Posterior cingulate gyrus (tissue), 11 donors: ENCODE results near the gene RAD23A.
"Not testable (repeated sequence)": the region's sequence is repeated elsewhere in the genome, so short reads cannot be mapped to it uniquely, and the experiment has no call there.

Experiments used
- DNase-seq, 10 donors: peaks; one replicate each; pipeline versions ENCODE4 v3.0.0 to v3.0.0-alpha.2; 2020 to 2021; ENCODE audit warnings: mixed read lengths in 3 of 10
- intact Hi-C: fragments of 100-400 bp; cut with DNase I; formaldehyde crosslinking; loops from one replicate; pipeline ENCODE4 v1.15.1; 2023

Gene RAD23A

DNA sequence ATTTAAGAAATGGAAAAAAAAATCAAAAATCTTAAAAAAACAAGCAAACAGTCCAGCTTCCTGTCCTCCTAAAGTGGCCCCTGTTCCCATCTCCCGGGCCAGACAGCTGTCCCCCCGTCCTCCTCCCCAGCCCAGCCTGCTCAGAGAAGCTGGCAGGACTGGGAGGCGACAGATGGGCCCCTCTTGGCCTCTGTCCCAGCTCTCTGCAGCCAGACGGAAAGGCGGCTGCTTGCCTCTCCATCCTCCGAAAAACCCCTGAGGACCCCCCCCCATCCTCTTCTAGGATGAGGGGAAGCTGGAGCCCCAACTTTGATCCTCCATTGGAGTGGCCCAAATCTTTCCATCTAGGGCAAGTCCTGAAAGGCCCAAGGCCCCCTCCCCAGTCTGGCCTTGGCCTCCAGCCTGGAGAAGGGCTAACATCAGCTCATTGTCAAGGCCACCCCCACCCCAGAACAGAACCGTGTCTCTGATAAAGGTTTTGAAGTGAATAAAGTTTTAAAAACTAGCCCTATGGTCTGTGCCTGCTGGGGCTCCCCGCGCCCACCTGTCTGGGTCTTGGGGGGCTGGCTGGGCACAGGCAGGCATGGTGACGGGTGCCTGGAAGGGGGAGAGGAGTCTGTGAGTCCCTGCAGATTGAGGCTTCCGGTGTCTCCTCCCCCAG is 7.6 kb downstream of the RAD23A start:
- peak in 9 of 10 donors; percentile 54 to 95 (median 64) for DNase-seq
- intact Hi-C loops: no loop called here

DNA sequence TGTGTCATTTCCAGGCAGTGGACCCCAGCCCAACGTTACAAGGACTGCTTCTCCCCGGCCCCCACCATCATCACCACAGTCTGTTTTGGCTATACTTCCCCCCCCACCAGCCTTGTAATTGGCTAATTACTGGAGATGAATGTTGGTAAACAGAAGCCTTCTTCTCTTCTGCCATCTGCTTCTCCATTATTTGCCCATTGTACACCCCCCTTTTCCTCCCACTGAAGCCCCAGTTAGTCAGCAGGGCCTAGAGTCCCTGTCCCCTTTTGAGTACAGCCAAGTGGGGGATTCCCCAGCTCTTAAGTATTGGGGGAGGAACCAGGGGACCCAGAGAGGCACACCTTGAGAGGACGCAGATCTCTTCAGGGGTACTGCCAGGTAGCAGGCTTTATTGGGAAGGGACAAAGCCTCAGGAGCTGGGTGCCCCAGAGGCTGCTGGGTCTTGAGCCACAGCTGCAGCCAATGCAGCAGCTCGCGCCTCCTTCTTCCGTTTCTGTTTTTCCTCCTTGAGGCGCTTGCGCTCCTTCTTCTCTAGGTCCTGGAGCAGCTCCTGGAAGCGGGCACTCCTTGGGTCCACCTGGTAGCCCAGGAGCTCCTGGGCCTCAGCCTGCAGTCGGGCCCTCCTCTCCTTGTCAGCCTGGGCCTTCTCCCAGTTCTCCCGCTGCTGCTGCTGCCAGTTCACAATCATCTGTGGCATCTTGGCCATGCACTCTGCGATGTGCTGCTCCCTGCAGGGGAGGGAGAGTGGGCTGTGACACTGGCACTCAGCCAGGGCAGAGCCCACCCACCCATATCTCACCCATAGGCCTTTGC is 8.3 kb downstream of the RAD23A start:
- no peak for DNase-seq
- intact Hi-C loops: no loop called here

DNA sequence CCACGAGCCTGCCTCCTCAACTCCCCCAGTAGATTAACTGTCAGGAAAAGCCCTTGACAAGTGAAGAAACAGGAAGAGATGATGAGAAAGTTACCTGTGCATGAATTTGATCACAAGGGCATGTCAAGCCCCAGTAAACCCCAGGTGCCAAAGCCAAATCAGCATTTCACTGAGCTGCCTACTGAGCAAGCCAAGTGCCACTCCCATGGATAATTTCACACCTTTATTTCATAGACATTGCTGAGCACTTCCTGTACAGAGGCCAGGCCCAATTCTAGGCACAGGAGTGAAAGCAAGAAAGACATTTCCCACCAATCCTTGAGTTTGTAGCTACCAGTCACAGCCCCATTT is 8.9 kb downstream of the RAD23A start:
- intact Hi-C loops: no loop called here
- no peak for DNase-seq

DNA sequence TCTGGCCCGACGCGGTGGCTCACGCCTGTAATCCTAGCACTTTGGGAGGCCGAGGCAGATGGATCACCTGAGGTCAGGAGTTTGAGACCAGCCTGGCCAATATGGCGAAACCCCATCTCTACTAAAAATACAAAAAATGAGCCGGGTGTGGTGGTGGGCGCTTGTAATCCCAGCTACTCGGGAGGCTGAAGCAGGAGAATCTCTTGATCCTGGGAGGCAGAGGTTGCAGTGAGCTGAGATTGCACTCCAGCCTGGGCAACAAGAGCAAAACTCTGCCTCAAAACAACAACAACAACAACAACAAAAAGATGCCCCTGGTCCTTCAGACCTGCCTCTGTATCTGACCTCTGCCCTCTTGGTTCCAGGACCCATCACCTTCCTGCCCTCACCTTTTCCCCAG is 9.9 kb downstream of the RAD23A start:
- peak in 1 of 10 donors; percentile 20 for DNase-seq
- intact Hi-C loops: not testable (repeated sequence)

DNA sequence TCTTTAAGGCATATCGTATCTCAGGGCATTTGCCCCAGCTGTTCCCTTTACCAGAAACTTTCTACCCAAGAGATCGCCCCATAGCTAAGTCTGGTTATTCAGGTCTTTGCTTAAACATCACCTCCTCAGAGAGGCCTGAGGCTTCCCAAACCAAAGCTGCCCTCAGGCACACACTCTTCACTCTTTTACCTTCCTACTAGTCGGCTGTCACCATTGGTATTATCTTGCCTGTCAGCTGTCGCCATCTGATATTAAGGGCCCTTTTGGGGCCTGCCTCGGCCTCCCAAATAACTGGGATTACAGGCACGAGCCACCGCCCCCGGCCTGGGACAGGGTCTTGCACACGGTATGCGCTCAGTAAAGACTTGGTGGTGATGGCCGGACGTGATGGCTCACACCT is 10.3 kb downstream of the RAD23A start:
- peak in 1 of 10 donors; percentile 19 for DNase-seq

DNA sequence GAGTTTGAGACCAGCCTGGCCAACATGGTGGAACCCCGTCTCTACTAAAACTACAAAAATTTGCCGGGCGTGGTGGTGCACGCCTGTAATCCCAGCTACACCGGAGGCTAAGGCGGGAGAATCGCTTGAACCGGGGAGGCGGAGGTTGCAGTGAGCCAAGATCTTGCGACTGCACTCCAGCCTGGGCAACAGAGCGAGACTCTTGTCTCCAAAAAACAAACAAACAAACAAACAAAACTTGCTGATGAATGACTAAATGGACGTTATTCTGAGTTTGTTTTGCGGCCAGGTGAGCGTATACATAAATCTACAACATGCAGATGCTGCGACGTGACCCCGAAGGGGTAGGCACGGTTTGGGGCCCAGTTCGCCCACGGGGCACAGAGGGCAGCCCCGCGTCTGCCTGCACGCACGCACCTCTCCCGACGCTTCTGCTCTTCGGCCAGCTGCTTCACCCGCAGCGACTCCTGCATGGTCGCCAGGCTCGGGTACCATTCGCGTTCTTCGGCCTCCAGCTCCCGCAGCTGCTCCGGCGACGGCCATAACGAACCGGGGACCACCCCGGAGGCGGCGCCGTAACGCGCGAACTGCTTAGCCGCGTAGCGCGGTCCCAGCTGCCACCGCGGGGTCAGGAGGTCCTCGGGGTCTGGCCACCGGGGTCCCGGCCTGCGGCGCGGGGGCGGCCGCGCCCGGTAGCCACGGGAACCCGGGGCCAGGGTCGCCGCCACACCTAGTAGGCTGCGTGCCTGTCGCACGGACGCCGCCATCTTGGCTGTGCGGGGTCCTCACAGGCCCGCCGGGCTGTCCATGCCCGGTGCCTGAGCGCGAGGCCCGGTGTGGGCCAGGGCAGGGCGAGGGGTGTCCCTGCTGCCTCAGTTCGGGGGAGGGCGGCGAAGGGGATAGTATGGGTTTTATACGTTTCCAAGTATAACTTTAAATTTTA is 11.1 kb downstream of the RAD23A start, which contains the start of gene GADD45GIP1:
GADD45GIP1 (minus strand) TSS at position 778 of the 943 bp plus-strand sequence; CDS start at position 767, 11 bp downstream.
- intact Hi-C loops: no loop called here
- peak; percentile 52 to 97 (median 74) for DNase-seq

More for the DNA sequence above, 10.3 kb downstream of the RAD23A start:
- intact Hi-C loops: no loop called here

DNA sequence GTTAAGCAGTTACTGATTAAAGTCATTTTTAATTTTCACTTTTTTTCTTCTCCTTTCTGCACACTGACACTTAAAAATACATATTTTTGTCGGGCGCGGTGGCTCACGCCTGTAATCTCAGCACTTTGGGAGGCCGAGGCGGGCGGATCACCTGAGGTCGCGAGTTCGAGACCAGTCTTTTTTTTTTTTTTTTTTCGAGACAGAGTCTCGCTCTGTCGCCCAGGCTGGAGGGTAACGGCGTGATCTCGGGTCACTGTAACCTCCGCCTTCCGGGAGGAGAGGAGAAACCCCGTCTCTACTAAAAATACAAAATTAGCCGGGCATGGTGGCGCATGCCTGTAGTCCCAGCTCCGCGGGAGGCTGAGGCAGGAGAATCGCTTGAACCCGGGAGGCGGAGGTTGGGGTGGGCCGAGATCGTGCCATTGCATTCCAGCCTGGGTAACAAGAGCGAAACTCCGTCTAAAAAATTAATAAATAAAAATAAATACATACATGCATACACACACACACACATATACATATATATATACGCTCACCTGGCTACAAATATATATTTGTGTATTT is 11.8 kb downstream of the RAD23A start:
- DNase-seq, intact Hi-C loops: not testable (repeated sequence)

DNA sequence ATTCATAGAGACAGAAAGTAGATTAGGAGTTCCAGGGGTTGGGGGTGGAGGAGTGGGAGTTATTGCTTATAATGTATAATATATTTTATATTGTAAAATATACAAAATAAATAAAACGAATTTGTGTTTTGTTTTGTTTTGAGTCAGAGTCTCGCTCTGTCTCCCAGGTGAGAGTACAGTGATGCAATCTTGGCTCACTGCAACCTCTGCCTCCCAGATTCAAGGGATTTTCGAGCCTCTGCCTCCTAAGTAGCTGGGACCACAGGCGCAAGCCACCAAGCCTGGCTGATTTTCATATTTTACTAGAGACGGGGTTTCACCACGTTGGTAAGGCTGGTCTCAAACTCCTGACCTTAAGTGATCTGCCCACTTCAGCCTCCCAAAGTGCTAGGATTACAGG is 13.8 kb downstream of the RAD23A start:
- intact Hi-C loops: no loop called here

DNA sequence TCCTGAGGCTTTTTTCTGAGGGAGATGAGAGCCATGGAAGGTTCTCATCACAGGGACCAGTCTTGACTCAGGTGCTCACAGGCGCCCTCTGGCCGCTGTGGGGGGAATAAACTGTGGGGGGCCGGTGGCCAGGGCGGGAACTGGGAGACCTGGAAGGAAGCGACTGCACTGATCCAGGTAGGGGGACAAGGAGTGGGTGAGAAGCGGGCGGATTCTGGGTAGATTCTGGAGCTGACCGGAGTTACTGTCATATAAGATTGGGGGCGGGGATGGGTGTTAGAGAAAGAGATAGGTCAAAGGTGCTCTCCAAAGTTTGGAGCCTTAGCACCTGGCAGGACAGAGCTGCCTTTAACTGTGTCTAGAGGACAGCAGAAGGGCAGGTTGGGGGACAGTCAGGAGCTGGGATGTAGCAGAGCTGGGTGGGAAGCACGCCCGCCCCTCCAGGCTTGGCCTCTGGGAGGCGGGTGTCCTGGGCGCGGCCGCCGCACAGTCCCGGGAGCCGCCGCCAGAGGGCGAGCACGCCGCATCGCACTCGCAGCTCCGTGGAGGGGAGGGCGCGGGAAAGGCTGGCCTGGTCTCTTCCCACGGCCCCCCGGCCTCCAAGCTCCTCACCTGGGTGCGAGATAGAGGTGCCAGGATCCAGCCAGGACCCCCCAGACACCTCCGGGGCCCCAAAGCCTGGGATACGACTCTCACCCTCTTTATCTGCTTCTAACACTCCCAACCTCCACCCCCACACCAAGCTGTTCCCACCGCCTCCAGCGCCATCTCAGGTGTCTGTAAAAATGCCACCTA is 19.6 kb downstream of the RAD23A start:
- DNase-seq: peak; percentile 54 to 97 (median 80)
- intact Hi-C loops: no loop called here

More for the DNA sequence above, 13.8 kb downstream of the RAD23A start:
- DNase-seq: no peak

DNA sequence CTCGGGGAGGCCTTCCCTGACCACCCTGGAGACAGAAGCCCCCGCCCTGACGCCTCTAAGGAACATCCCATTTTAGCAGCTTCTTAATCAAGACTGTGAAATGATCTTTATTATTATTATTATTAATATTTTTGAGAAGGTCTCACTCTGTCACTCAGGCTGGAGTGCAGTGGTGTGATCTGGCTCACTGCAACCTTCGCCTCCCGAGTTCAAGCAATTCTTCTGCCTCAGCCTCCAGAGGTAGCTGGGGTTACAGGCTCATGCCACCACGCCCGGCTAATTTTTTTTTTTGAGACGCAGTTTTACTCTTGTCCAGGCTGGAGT is 20.1 kb downstream of the RAD23A start:
- intact Hi-C loops: no loop called here
- peak in 1 of 10 donors; percentile 25 for DNase-seq

DNA sequence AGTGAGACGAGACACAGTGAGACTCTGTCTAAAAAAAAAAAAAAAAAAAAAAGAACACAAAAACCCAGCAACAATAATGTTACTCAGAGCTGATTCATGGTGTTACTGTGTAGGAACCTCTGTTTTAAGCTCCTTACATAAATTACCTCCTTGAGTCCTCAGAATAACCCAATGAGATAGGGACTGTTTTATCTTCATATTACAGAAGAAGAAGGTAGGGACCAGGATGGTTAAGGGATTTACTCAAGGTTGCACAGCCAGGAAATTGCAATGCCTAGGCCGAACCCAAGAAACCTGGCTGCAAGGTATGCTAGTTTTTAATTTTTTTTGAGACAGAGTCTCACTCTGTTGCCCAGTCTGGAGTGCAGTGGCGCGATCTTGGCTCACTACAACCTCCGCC is 22.2 kb downstream of the RAD23A start:
- intact Hi-C loops: no loop called here
- DNase-seq: peak in 1 of 10 donors; percentile 21

DNA sequence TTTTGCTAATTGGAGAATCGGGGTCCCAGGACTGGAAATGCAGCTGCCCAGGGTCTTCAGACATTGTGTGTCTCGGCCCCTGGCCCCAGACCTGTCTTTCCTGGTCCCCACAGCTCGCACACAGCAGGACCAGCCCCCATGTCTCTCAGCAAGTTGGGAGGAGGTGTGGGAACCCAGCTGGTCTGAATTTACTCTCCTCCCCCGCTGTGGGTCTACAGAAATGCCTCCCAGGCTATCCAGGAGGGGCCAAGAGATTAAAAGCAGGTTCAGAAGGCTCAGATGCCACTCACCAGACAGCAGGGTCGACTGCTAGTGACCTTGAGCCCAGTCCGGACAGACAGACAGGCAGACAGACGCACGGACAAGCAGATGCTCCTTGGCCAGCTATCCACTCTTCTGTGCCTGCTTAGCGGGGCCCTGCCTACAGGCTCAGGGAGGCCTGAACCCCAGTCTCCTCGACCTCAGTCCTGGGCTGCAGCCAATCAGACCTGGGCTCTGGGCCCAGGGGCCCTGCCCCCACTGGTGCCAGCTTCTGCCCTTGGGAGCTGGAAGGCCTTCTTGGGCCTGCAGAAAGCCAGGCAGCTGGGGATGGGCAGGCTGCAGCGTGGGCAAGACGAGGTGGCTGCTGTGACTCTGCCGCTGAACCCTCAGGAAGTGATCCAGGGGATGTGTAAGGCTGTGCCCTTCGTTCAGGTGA is 23.8 kb downstream of the RAD23A start, which contains the start of gene DAND5:
DAND5 (plus strand) TSS at position 285 of the 697 bp plus-strand sequence; CDS start at position 370, 85 bp downstream.
- intact Hi-C loops: no loop called here
- DNase-seq: peak in 7 of 10 donors; percentile 43 to 91 (median 53)

DNA sequence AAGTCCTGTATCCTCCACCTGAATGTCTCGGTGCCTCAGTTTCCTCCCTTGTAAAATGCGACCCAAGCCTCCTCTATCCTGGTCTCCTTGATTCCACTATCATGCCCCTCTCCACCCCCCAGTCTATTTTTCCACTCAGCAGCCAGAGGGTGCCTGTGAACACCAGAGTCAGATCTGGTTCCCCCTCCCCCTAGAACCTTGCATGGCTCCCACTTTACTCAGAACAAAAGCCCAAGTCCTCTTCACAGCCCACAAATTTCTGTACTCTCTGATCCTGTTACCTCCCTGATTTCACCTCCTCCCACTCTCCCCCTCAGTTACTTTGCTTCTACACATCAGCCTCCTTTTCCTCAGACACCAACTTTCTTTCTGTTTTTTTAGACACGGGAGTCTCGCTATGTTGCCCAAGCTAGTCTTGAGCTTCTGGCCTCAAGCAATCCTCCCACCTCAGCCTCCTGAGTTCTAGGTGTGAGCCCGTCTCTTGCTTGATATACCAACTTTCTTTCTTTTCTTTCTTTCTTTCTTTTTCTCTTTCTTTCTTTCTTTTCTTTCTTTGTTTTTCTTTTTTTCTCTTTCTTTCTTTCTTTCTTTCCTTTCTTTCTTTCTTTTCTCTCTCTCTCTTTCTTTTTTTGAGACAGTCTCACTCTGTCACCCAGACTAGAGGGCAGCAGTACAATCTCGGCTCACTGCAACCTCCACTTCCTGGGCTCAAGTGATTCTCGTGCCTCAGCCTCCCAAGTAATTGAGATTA is 24.6 kb downstream of the RAD23A start:
- DNase-seq: peak in 1 of 10 donors; percentile 25
- intact Hi-C loops: no loop called here

DNA sequence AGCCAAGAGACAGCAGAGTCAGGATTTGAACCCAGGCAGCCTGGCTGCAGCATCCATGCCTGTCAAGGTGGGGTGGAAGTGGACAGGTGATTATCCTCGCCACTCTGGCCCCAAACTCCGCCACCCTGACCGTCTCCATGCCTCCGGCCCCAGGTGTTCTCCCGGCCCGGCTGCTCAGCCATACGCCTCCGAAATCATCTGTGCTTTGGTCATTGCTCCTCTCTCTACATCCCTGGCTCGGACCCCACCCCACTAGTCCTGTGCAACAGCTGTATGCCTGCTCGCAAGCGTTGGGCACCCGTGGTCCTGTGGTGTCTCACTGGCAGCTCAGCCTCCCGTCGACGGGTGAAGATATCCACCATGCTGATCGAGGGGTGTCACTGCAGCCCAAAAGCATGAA is 27.6 kb downstream of the RAD23A start:
- intact Hi-C loops: no loop called here
- no peak for DNase-seq

DNA sequence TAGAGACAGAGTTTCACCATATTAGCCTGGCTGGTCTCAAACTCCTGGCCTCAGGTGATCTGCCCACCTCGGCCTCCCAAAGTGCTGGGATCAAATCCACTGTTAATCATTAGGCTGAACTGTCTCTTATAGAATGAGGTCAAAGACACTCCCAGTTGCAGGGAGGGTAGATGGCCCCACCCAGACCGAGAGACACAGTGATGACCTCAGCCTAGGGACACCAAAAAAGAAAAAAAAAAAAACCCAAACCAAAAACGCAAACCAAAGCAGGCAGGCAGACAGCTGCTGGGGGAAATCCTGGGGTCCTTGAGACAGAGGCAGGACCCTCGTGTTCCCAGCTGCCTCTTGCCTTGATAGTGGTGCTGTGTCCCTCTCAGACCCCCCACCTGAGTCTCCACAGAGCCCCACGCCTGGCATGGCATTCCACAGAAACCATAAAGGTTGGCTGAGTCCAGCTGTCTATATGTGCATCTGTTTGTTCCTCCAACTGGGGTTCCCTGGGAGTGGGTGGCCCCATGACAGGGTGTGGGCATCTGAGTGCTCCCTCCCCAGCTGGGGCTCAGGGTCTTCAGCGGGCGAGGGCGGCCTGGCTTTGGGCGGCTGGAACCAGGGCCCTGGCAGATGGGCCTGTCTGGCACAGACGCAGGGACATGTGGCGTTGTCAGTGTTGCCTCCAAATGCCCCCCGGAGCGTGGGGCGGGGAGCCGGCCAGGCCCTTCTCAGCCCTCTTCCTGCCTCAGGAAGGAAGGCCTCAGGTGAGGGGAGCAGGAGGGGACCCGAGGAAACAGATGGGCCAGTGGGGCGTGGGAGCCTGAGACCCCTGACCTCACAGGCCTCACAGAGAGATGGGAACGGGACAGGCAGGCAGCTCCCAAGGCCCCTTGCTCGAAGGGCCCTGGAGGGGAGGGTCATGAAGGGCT is 28.9 kb downstream of the RAD23A start:
- intact Hi-C loops: no loop called here
- peak in 1 of 10 donors; percentile 66 for DNase-seq

DNA sequence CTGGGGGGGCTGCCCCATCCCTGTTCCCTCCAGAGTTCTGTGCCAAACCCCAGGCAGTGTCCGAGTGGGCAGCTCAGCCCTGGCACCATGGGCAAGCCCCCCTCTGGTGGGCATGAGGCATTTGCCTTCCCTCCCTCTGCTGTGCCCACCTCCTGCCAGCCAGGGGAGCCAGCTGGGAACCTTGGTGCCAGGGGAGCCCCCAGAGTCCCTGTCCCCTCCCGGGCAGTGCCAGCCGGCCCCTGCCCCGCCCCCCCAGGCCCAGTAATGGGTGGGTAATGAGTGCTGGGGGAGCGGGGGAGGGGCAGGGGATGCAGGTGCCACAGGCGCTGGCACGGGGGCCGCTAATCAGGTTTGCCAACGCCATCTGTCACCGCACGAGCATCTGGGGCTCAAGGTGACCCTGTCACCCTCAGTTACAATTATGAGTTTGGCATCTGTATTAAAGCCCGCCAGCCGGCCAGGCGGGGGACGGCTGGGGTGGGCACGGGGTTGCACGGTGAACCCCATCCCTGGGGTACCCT is 29.6 kb downstream of the RAD23A start:
- peak in 1 of 10 donors; percentile 49 for DNase-seq
- intact Hi-C loops: no loop called here

DNA sequence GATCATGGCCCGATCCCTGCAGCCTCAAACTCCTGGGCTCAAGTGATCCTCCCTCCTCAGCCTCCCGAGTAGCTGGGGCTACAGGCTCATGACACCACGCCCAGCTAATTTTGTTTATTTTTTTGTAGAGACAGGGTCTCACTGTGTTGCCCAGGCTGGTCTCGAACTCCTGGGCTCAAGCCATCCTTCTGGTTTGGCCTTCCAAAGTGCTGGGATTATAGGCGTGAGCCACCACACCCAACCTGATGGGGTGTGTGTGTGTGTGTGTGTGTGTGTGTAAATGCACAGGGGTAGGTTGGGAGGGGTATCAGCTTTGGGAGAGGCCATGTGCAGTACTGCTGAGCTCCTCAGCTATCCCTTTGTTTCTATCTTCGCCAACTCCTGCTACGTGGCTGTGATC is 30.4 kb downstream of the RAD23A start:
- intact Hi-C loops: loop anchor here (2.0 kb wide), 1 partner anchor 287 kb away; no protein-coding TSS in a partner anchor
- DNase-seq: not testable (repeated sequence)
